ENCODE results near the gene PRLR. TPM values are rescaled to one million over a fixed set of nuclear protein-coding genes. Genes with fewer than 3 reads are reported as not detected.

Gene PRLR
- polyA plus RNA-seq, 3 donors: 0.11 to 0.61 (median 0.25) TPM

DNA sequence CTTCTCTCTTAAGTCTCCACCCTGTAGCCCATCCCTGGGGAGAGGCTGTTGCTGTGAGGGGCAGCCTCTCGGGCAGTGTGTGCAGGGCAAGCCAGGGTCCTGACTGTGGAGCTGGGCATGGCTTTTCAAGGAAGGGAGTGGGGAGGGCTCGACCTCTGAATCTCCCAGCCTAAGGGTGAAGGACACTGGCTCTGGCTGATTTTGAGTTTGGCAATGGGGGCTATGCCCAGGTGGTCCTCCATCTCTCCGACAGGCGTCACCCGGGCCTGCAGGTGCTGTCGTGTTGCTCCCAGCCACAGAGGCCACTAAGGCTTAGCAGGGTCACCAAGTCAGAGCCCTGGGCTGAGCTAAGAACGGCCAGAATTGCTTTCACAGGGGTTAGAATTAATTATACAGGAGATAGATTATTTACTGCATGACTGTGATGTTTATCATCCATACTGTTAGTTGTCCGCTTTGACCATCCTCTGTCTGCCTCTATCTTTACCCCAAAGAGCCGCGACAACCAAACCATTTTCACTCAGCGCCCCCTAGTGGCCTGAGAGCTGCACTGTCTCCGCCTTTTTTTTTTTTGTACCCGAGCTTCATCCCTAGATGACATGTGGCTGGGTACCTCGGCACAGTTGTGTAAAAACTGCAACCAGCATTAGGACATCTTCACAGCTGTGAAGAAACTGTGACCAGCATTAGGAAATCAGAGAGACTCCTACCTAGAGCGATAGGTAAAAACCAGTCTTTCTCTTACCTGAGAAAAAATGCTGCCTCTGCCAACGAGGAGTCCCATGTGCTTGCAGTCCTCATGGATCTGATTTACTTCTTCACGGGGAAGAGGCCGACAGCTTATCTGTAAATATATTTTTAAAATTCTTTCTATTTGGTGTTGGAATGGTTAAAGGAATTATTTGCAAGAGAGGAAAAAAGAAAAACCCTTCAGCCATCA, 227.0 kb downstream of the PRLR start:
- no peak overlapping the region for H3K27ac ChIP-seq (ENCODE audit: low read depth, low read length)
- WGBS, 3 donors: 31 to 46% (median 42%) methylated on average over 18 of the region's 18 CpGs

DNA sequence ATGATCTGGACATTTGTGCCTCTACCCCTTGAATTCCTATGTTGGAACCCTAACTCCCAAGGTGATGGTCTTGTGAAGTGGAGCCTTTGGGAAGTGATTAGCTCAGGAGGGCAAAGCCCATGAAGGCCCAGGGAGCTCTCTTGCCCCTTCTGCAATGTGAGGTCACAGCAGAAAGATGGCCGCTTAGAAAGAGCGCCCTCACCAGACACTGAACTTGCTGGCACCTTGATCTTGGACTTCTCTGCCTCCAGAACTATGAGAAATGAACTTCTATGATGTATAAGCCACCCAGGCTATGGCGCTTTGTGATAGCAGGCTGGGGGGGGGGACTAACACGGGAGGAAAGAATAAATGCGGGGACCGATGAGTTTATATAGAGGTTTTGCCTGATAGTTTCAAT, 227.8 kb downstream of the PRLR start:
- 90 to 95% (median 93%) methylated on average over 6 of the region's 6 CpGs for WGBS, 3 donors
- H3K27ac ChIP-seq (ENCODE audit: low read depth, low read length): no peak overlapping the region

DNA sequence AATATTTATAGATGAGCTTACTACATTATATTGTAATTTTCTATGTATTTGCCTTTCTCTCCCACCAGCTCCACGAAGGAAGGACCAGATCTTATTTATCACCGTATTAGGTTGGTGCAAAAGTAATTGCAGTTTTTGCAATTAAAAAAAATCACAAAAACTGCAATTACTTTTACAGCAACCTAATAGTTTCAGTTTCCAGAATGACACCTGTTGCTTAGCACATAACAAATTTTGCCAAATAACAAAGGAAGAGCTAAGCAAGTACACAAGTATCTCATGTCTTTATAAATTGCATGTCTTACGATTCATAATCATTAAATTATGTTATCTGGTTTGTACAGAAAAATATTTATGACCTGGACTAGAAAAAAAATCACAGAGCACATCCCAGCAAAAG, 228.4 kb downstream of the PRLR start:
- 68 to 80% (median 72%) methylated on average over 3 of the region's 3 CpGs for WGBS, 3 donors
- H3K27ac ChIP-seq (ENCODE audit: low read depth, low read length): no peak overlapping the region

Other genes starting within 250 kb of the PRLR start
- not detected for gene AGXT2, start 182.5 kb downstream of the PRLR start, polyA plus RNA-seq